GM06990 (cell line): ENCODE measurements around the gene AMELX.

Experiments used
- DNase-seq: peaks from one replicate; pipeline ENCODE4 v3.0.0-alpha.2; 2011; ENCODE audit not compliant: insufficient read length; ENCODE audit errors: extremely low read depth
- H3K27me3 ChIP-seq: replicated peaks from 2 replicates; pipeline ENCODE4 v1.6.0; 2011; ENCODE audit warnings: low read length; ENCODE audit not compliant: control insufficient read depth, insufficient read depth
- H3K36me3 ChIP-seq: 2 replicates; pipeline ENCODE4 v1.5.1; 2011; ENCODE audit warnings: low read length; ENCODE audit not compliant: control insufficient read depth, insufficient read depth
- H3K4me3 ChIP-seq: replicated peaks from 2 replicates; pipeline ENCODE4 v1.5.1; 2011; ENCODE audit warnings: low read depth, mild to moderate bottlenecking, control low read depth, low read length
- TF ChIP-seq, protein P1 (sequence below): IDR thresholded peaks from 2 replicates; pipeline ENCODE4 v1.5.1; 2011; ENCODE audit warnings: low read length, control low read depth, mild to moderate bottlenecking, inconsistent platforms; ENCODE audit not compliant: insufficient read depth, poor library complexity, severe bottlenecking

AMELX gene

DNA sequence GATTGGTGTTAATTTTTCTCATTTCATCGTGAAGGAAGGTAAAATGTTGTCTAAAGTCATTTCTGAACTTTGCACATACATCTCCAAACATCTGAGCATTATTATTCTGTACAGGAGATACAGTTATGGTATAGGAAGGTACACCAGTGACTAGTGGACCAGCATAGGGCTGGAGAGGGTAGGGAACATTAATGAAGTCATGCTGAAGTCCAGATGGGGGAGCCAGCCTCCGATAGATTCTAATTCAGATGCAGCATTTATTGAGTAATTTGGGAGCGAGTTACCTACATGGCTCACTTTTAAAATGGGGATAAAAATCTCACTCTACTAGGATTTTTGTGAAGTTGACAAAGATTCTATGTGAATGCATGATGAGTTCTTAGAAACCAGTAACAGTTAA, 34.9 kb downstream of the AMELX start:
- DNase-seq, result no peak
- H3K36me3 ChIP-seq, result no peaks in the 10 kb centered on the region
- TF ChIP-seq, protein P1, sequence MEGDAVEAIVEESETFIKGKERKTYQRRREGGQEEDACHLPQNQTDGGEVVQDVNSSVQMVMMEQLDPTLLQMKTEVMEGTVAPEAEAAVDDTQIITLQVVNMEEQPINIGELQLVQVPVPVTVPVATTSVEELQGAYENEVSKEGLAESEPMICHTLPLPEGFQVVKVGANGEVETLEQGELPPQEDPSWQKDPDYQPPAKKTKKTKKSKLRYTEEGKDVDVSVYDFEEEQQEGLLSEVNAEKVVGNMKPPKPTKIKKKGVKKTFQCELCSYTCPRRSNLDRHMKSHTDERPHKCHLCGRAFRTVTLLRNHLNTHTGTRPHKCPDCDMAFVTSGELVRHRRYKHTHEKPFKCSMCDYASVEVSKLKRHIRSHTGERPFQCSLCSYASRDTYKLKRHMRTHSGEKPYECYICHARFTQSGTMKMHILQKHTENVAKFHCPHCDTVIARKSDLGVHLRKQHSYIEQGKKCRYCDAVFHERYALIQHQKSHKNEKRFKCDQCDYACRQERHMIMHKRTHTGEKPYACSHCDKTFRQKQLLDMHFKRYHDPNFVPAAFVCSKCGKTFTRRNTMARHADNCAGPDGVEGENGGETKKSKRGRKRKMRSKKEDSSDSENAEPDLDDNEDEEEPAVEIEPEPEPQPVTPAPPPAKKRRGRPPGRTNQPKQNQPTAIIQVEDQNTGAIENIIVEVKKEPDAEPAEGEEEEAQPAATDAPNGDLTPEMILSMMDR, result no peak
- H3K27me3 ChIP-seq, result no peaks in the 10 kb centered on the region
- H3K4me3 ChIP-seq, result no peak overlapping the region

DNA sequence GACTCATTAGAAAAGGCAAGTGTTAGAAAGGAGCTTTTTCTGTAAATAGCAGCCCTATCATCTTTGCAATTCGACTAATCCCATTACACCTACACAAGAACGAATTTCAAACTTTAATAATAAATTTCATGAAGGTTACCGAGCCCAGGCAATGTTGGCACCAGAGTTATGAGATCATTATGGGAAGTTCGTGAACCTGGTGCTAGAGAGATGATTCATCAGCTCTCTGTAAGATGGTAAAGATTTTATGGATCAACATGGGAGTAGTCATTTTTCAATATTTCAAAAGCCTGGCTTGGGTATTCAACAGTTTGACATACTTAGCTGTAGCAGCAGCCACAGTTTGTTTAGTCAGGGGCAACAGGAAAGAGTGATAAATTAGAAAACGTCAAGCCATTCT, 35.8 kb downstream of the AMELX start:
- TF ChIP-seq, protein P1, result no peak
- H3K4me3 ChIP-seq, result no peak overlapping the region

DNA sequence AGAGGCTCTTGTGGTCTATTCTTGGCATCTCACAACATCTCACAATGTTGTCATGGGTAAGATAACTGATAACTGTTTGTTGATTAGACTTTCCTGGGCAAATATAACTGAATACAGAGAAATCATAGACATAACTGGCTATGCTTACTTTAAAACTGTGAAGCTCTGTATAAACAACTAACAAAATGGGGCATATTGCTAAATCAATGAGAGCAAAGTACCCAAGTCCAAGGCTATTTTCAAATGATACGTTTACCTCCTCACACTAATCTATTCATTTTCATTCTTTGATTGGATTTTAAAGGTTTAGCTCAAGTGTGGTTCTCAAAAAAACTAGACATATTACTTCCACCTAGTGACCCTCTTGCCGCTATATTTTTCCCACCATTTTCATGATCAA, 38.6 kb downstream of the AMELX start:
- DNase-seq, result no peak
- TF ChIP-seq, protein P1, result no peak
- Histone ChIP-seq H3K27me3 (no peaks in the 10 kb centered on the region), H3K4me3 (no peak overlapping the region), H3K36me3 (no peaks in the 10 kb centered on the region)

More for the DNA sequence above, 35.8 kb downstream of the AMELX start:
- no peak for DNase-seq
- no peaks in the 10 kb centered on the region for H3K36me3 ChIP-seq
- H3K27me3 ChIP-seq, result no peaks in the 10 kb centered on the region

DNA sequence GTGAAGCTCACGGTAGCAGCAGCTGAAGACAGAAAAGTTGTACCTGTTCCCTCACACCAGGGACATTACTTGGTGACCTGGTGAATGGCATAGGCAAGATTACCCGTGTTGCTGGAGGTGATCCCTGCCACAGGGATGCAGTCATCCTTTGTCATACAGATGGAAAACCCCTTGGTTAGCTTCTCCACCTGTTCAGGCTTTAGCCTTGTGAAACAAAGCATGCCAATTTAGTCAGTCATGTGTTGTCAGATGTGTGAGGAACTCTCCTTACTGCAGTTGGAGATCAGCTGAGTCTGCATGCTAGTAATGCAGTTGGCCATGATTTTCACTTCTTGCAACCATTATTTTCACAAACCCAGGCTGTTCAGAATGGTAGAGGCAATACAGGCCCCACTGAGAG, 41.0 kb downstream of the AMELX start:
- TF ChIP-seq, protein P1, result no peak
- H3K4me3 ChIP-seq, result no peak overlapping the region
- no peaks in the 10 kb centered on the region for H3K36me3 ChIP-seq
- H3K27me3 ChIP-seq, result no peaks in the 10 kb centered on the region
- no peak for DNase-seq

DNA sequence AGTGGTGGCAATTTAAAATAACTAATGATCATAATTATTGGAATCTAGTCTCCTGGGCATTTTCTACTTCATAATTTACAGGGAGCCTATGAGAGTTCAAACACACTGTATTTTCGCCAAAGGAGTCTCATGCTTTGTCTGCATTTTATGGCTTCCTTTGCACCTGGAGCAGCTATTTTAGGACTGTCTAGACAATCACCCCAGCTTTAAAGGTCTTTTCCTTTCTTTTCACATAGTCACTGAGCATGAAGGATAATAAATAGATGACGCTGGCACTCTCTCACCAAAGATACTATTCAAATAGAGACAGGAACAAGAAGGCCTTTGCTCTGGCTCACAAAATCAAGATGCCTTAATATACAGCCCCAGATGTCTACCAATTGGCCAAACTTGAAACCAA, 43.0 kb downstream of the AMELX start:
- no peak for DNase-seq
- TF ChIP-seq, protein P1, result no peak
- Histone ChIP-seq H3K36me3 (no peaks in the 10 kb centered on the region), H3K27me3 (no peaks in the 10 kb centered on the region), H3K4me3 (no peak overlapping the region)

DNA sequence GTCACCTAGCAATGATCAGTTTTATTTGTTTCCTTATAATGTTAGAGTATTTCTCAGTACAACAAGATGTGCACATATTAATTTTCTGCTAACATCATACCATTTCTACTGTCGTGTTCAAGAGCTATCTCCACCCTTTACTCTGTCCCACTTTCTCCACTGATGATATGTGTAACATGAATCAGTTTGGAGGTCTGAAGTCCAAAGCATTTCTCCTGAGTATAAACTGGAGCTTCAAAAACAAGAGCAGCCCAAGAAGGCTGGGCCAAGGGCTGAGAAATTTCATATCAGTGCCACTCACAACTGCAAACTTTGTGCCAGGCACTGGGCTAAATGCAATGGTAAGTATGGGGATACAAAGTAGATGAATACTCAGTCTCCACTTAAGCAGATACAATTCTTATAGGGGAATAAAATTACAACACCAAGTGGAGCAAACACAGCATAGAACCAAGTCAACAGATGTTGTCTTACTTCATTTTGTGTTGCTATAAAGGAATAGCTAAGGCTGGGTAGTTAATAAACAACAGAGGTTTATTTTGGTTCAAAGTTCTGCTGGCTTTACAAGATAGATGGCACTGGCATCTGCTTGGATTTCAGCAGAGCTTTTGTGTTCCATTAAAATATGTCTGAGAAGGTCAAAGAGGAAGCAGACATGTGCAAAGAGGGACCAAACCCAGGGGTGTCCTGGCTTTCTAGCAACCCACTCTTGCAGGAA, 44.2 kb downstream of the AMELX start:
- TF ChIP-seq, protein P1, result no peak
- no peak overlapping the region for H3K4me3 ChIP-seq
- H3K36me3 ChIP-seq, result no peaks in the 10 kb centered on the region

More for the DNA sequence above, 44.2 kb downstream of the AMELX start:
- no peak for DNase-seq
- H3K27me3 ChIP-seq, result no peaks in the 10 kb centered on the region
